DND-41 (cell line): ENCODE measurements around the gene DENND4B.

Experiments
- EZH2 ChIP-seq: IDR thresholded peaks from 3 replicates; pipeline ENCODE4 v1.6.1; 2012; ENCODE audit warnings: borderline replicate concordance, low read depth, mild to moderate bottlenecking, moderate library complexity, low read length, inconsistent platforms; ENCODE audit not compliant: severe bottlenecking
- TF ChIP-seq, protein P1 (sequence below): IDR thresholded peaks from 2 replicates; pipeline ENCODE4 v1.5.1; 2012; ENCODE audit warnings: borderline replicate concordance, low read length, moderate library complexity, mild to moderate bottlenecking; ENCODE audit not compliant: poor library complexity, severe bottlenecking; ENCODE audit errors: extremely low read depth

DNA sequence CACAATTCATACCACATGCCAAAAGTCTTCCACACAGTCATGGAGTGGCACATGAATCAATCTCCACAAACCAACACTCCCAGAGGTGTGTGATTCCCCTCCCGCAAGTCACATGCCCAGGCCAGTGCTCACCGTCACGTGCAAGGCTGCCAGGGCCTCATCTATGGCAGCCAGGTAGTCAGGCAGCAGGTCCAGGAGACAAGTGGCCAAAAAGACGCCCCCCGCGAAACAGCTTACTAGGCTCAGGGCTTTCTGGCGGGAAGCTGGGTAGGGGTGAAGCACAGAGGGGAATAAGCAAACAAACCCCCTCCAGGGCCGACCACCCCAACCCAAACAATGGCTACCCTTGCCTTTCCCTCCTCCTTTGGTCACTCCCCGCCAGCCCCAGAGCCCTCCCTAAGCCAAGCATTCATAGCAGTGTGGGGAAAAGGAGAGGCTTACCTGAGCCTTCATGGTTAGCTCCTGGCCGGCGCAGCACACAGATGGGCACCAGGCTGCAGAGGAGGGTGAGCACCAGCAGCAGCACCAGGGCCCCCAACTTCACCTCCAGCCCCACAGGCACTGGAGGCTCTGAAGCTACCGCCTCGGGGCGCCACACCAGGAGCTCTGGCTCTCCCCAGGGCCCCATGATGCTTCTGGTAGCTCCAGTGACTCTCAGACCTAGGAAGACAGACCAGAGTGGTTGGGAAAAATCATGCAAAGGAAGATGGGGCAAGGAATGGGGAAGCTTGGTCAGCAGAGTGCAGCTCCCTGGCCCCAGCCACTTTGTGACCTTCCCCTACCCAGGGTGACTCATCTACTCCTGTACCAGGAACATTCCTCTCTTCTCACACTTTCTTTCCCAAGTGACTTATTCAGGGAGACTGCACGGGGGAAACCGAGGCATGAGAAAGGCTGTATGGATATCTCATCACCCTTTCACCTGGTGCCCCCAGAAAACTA is 15.8 kb upstream of the DENND4B start:
- TF ChIP-seq, protein P1, sequence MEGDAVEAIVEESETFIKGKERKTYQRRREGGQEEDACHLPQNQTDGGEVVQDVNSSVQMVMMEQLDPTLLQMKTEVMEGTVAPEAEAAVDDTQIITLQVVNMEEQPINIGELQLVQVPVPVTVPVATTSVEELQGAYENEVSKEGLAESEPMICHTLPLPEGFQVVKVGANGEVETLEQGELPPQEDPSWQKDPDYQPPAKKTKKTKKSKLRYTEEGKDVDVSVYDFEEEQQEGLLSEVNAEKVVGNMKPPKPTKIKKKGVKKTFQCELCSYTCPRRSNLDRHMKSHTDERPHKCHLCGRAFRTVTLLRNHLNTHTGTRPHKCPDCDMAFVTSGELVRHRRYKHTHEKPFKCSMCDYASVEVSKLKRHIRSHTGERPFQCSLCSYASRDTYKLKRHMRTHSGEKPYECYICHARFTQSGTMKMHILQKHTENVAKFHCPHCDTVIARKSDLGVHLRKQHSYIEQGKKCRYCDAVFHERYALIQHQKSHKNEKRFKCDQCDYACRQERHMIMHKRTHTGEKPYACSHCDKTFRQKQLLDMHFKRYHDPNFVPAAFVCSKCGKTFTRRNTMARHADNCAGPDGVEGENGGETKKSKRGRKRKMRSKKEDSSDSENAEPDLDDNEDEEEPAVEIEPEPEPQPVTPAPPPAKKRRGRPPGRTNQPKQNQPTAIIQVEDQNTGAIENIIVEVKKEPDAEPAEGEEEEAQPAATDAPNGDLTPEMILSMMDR = no peak
- TF ChIP-seq EZH2 = no peak
